HG03066 (cell line): Measurements from ENCODE around the gene ERH.
"Not testable (repeated sequence)": the region's sequence is repeated elsewhere in the genome, so short reads cannot be mapped to it uniquely, and the experiment has no call there.

Experiments used
- ATAC-seq: cut with Tn5 transposase; IDR thresholded peaks from one replicate; pipeline ENCODE4 v1.9.1; 2021; ENCODE audit warnings: low read depth; ENCODE audit not compliant: unreplicated experiment

The ERH gene

DNA sequence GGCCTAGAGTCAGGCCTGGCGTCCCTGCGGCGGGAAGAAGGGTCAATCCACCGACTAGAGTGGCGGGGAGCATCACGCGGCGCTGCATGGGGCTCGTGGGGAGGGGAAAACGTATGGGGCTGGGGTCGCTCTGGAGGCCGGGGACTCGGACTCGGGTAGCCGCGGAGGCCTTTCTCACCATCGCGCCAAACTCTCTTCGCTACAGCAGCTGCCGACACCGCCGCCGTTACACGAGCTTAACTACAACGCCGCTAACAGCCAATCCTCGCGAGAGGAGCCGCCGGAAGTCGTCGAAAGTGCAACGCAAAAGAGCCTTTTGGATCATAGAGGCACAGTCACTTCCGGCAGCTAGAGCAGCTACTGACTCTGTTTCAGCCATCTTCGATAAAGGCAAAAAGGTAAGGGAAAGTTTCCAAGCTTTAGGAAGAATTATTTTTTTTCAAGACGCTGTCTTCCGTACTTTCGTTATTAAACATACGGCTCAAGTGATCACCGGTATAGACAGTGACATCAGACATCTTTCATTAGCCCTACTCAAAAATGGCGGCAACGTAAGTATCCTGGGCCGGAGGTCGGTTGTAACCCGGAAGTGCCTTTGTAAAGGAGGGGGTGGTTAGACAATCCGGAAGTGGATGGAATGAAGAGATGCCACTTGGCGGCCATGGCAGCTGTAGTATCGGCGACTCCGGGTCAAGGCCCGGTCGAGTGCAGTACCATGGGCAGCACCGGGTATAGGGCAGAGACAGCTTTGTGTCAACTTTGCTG lies at the start of gene ERH, which contains the start of gene SLC39A9:
Gene ERH (minus strand): TSS at position 247 of the 765 bp plus-strand sequence. CDS start 66 bp downstream, at position 181.
Gene SLC39A9 (plus strand): TSS at position 640 of the 765 bp plus-strand sequence. CDS start 678 bp downstream, outside the sequence.
- ATAC-seq, result peak; percentile 92

DNA sequence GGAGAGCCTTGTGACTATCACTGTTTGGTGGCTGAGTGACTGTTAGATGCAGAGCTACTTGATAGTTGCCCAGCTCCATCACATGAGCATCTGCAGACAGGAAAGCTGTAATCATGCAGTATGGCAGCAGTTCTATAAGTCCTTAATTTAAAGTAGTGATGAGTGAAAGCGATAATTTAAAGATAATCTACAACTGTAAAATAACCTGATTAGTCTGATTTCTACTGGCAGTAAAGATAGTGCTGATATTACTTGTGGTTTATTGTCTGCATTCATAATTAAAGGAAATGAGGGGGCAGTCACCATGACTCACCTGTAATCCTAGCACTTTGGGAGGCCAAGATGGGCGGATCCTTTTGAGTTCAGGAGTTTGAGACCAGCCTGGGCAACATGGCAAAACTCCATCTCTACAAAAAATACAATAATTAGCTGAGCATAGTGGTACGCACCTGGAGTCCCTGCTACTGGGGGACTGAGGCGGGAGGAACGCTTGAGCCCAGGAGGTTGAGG lies 45.3 kb upstream of the ERH start:
- no peak for ATAC-seq

DNA sequence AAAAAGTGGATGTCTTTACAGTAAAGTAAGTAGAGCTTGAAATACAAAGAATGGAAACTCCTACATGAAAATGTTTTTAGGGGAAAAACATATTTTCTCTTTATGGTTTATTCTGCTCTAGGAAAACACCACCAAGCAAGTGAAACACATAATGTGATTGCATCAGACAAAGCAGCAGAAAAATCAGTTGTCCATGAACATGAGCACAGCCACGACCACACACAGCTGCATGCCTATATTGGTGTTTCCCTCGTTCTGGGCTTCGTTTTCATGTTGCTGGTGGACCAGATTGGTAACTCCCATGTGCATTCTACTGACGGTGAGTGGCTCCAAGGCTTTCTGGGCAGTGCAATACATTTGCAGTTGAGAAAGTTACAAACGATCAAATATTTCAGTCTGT lies 43.8 kb upstream of the ERH start:
- no peak for ATAC-seq

DNA sequence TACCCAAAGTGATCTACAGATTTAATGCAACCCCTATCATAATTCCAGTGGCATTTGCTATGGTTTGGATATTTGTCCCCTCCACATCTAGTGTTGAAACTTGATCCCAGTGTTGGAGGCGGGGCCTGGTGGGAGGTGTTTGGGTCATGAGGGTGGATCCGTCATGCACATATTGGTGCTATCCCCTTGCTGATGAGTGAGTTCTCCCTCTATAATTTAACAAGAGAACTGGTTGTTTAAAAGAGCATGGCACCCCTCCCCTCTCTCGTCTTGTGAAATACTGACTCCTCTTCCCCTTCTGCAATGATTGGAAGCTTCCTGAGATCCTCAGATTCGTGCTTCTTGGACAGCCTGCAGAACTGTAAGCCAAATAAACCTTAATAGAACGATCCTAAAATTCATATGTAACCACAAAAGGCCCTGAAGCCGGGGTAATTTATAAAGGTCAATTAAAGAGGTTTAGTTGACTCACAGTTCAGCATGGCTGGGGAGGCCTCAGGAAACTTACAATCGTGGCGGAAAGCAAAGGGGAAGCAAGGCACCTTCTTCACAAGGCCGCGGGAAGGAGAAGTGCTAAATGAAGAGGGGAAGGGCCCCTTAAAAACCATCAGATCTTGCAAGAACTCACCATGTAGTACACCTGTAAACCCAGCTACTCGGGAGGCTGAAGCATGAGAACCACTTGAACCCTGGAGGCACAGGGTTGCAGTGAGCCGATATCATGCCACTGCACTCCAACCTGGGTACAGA lies 41.6 kb upstream of the ERH start:
- no peak for ATAC-seq

GRCh38 chr14:69432364-69432763 lies 34.3 kb upstream of the ERH start:
- ATAC-seq, result no peak

- no peak for ATAC-seq
Observed at GRCh38 chr14:69430306-69430939, 32.3 kb upstream of the ERH start.

GRCh38 chr14:69429643-69430042 lies 31.5 kb upstream of the ERH start:
- no peak for ATAC-seq

- ATAC-seq, result peak; percentile 60
Observed at GRCh38 chr14:69428289-69428998, 30.3 kb upstream of the ERH start.

DNA sequence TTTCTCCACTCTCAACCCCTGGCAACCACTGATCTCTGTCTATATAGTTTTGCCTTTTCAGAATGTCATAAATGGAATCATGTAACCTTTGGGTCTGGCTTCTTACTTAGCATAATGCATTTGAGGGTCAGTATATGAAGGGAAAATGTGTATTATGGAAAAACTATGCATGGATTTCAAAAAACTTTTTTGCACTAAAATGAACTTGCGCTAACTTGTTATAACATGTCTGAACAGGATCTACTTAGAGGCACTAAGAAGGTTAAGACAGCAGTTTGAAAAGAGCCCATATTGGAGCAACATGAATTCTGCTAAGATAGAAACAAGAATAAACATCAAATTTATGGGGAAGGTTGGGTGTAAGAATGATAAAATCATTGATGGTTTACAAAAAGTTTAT lies 29.5 kb upstream of the ERH start:
- ATAC-seq, result no peak

DNA sequence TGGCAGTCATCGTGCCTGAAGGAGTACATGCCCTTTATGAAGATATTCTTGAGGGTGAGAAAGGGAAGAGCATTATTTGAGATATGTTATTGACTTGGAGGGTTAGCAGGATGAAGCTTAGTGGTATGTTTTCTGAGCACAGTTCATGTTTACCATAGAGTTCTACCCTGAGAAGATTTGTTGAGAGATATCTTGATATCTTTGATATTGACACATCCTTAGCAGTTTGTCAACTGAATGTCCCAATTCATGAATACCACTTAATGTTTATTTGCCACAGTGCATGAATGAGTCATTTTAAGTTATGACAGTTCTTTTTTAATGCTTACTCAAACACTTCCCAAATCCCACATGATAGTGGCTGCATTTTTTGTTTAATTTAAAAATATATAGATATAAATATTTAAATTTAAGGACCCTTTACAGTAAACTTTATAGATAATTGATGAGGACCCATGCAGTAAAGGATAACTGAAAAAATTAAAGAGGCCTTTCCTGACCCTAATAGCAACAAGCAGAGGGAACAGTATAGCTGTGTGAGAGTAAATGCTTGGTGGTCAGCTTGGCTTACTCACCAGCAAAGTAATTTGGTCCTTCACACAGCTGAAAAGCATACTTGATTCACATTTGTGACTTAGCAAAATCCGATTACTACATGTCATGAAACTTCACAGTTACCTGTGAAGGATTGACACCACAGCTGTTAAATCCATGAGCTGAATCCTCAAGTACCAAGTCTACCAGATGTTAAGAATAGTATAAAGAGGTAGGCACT lies 26.2 kb upstream of the ERH start:
- ATAC-seq, result no peak

- ATAC-seq, result no peak
Observed at GRCh38 chr14:69423279-69423678, 25.2 kb upstream of the ERH start.

- ATAC-seq, result not testable (repeated sequence)
Observed at GRCh38 chr14:69416087-69416486, 18.0 kb upstream of the ERH start.

- no peak for ATAC-seq
Observed at GRCh38 chr14:69413483-69413882, 15.4 kb upstream of the ERH start.

DNA sequence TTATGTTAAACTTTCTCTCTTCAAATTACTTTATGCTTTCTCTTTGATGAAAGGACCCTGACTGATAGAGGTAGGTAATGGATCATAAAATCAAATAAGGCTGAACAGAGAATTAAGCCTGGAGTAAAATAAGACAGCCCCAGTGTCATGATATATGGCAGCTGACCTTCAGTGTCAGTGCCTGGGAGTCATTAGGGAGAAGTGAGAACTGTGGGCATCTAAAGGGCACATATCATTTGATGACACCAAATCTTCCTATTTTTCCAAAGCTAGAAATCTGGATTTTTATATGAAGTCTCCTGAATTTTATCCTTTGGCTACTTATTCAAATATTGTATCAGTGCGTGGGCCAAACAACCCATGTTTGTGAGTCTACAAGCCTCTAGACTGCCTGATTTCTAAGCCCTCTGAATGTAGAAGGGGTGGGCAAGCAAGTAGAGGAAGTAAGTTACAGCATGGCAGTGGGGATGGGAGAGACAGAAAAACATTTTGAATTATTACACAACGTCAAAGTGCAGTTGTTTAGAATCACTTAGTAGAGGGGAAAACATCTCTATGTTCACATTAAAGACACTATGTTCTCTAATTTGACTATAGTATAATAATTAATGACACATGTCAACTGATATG lies 10.3 kb upstream of the ERH start:
- no peak for ATAC-seq

DNA sequence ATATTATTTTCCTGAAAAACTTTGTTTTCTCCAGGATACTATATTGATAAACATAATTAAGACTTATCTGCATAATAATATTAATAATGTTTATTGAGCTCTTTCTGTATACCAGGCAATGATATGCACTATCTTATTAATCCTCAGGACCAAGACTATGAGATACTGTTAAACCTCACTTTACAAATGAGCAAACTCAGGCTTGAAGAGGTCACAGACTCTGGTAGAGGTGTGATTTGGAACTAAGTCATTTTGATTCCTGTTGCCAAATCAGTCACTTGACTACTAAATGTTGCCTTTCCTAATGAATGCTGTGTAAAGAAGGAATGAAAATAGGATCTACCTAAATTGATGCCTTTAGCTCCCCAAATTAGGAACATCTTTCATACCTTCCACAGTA lies 7.7 kb upstream of the ERH start:
- ATAC-seq, result no peak

DNA sequence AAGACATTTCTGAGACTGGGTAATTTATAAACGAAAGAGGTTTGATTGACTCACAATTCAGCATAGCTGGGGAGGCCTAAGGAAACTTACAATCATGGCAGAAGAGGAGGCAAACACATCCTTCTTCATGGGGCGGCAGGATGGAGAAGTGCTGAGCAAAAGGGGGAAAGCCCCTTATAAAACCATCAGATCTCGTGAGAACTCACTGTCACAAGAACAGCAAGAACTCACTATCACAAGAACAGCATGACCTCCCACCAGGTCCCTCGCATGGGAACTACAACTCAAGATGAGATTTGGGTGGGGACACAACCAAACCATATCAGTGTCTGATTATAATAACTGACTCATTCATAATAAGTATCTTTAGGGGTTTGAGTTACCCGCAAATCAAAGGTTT lies 6.8 kb upstream of the ERH start:
- ATAC-seq, result no peak

GRCh38 chr14:69404478-69404877 lies 6.4 kb upstream of the ERH start:
- no peak for ATAC-seq

DNA sequence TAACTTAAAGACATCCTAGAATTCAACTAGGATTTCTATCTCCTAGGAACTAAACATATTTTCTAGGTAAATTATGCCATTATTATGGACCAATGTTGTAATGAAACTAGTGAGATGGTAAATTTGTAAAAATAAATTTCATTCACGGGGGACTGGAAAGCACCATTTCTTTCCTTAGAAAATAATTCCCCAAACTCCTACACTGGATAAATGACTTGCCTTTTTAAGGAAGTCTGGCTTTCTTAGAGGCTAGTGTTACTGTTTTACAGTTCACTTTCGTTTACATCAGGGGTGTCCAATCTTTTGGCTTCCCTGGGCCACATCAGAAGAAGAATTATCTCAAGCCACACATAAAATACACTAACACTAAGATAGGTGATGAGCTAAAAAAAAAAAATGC lies 3.7 kb upstream of the ERH start:
- ATAC-seq, result no peak

- no peak for ATAC-seq
Observed at GRCh38 chr14:69400154-69400553, 2.1 kb upstream of the ERH start.
